Measurements from ENCODE around the gene KDM5C. TPM values are rescaled to one million over a fixed set of nuclear protein-coding genes. Genes with fewer than 3 reads are reported as not detected.

Gene KDM5C
- total RNA-seq, 1 experiment from 2014 or later = 128 TPM

DNA sequence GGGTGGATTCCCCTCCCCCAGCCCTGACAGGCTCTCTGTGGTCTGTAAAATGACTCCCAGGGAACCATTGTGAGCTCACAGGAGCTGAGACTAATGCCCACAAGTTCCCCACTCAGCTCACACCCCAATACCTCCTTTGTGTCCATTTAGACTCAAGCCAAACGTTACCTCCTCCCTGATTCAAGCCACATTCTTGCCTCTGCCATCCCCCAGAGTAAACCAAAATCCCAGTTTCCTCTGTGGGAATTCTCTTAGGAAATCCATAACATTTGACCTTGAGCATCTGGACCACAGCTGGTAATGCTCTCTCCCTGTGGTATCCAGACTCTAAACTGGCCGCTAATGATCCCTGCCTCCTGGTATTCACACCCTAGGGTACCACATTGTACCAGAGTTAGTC lies 26.3 kb upstream of the KDM5C start:
- DNase-seq (ENCODE audit: low spot score) = no peak

DNA sequence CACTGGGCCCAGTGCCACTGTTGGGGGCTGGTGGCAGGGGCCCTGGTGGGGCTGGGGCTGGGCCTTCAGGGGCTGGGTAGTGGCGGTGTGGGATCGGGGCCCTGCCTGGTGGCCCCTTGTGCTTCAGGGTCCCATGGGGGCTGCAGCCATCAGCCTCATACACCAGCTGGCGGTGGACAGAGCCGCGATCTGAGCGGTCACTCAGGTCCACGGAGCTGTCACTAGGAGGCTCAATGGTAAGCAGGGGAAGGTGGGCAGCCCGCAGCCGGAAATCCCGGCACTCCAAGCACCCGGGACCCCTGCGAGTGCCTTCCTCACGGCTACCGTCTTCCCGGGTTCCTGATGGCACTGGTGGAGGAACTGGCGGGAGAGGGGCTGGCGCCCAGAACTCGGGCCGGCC lies 25.5 kb upstream of the KDM5C start:
- DNase-seq (ENCODE audit: low spot score) = no peak

DNA sequence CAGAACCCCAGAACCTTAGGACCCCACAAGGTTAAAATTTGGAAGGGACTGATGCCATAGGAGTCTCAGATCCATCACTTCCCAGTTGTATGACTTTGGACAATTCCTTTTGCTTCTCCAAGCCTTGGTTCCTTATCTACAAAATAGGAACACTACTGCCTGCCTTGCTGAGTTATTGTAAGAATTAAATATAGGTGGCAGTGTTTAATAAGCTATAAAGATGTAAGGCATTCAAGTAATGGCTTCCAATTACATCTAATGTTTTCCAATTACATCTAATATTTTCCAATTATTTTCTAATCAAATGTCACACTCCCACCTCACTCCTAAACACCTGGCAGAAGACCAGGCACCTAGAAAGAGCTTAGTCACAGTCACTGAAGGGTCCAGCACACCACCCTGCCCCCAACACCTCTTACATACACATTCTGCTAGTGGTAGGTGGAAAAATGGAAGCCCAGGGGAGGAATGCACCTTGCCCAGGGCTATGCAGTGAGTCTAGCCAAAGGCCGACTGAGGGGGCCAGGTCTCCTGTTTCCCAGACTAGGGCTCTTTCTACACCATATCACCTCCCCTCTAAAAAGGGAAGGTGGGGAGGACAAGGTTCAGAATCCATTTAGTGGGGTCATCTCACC lies 24.5 kb upstream of the KDM5C start:
- no peak for DNase-seq (ENCODE audit: low spot score)

DNA sequence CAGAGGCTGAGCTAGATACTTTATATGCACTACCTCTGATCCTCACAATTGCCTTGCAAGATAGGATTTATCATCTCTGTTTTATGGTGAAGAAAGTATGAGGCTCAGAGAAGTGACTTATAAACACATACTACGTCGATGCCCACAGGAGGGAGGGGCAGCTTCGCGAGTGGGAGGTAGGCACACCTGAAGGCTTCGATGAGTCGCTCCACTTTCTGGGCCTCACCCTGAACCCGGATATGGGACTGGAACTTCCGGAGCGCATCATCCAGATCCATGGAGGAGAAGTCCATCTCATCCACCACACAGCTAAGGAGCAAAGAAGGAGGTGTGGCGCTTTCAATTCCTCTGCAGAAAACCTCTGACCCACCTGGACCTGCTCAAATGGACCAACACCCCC lies 22.9 kb upstream of the KDM5C start:
- no peak for DNase-seq (ENCODE audit: low spot score)

DNA sequence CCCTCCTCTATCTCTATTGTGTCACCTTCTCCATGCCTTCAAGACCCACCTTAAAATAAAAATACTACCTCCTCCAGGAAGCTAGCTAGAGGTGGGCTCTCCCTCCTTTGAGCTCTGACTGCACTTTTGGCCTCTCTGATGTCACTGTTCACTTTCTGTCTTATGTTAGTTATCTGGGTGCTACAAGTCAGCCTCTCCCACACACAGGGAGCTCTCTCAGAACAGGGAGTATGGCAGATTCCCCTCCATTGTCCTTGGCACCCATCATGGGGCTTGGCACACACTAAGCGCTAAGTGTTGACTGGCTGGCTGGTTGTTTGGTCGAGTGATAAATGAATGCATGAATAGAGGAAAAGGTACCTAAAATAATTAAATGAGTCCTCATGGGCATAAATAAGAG lies 21.2 kb upstream of the KDM5C start:
- no peak for DNase-seq (ENCODE audit: low spot score)

DNA sequence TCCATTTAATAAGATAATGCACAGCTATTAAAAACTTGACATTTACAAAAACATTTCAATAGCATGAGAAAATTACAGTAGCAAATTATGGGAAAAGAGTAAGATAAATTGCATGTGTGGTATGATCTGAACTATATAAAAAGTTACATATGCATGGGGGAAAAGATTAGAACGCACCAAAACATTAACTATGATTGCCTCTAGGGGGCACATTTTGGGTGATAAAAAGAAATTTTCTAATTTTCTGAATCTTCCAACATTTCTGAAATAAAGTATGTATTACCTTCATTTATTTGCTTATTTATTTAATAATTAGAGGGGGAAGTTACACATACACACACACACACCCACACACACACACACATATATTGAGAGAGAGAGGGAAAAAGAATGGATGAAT lies 19.6 kb upstream of the KDM5C start:
- no peak for DNase-seq (ENCODE audit: low spot score)

DNA sequence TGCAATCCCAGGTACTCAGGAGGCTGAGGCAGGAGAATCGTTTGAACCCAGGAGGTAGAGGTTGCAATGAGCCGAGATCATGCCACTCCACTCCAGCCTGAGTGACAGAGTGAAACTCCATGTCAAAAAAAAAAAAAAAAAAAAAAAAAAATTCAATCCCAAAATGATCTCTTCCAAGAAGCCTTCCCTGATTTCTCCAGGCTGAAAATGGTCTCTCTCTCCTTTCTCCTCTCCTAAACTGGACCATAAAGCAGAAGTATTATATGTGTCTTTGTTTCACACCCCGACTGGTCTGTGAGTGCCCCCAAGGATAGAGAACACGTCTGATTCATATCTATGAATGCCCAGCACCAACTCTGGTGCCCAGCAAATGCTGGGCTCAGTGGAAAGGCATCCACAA lies 17.3 kb upstream of the KDM5C start:
- DNase-seq (ENCODE audit: low spot score) = no peak

DNA sequence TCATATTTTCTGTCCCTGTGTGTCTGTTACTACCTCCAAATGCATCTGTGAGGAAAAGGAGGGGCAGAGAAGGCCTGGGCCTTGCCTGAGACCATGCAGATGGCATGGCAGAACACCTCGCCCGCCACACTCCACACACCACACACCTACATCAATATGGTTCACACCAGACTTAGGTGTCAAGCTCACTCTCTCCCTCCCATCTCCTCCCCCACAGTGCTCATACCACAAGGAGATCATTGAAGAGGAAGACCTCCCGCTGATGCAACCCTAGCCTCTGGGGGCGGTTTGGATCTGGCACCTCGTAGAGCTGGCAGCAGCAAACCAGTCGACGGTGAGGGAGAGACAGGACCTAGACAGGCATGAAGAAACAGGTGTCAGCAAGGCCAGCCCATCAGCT lies 16.6 kb upstream of the KDM5C start:
- no peak for DNase-seq (ENCODE audit: low spot score)

DNA sequence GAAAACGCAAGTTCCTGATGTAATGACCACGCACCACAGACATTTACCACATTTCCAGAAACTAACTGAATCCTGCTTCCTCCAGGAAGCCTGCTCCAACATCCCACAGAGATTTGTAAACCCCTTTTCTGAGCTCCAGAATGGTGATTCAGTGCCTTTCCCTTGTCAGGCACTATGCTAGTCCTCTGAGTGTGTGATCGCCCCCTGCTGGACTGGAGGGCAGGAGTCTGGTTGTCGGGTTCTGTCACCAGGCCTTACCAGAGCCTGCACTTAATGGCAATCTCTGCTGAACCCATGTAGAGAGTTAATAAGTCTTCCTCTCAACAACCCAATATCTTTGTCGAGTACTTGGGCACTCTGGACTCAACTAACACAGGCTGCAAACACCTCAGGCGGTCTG lies 14.5 kb upstream of the KDM5C start:
- peak; percentile 71 for DNase-seq (ENCODE audit: low spot score)

DNA sequence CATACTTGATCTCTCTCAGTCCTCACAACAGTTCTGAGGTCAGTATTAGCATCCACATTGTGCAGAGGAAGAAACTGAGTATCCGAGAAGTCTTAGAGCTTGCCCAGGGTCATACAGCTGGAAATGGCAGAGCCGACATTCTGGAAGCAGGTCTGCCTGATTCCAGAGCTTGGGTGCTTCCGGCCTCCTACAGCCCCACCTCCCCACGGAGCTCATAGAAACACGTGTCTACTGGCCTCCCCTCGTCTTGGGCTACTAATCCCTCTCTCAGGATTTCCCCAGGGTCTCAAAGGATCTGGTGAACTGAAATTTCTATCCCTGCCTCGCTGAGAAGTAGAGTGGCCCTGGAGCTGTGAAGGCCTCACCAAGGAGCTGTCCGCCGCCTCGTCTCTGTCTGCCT lies 12.0 kb upstream of the KDM5C start:
- DNase-seq (ENCODE audit: low spot score) = no peak

DNA sequence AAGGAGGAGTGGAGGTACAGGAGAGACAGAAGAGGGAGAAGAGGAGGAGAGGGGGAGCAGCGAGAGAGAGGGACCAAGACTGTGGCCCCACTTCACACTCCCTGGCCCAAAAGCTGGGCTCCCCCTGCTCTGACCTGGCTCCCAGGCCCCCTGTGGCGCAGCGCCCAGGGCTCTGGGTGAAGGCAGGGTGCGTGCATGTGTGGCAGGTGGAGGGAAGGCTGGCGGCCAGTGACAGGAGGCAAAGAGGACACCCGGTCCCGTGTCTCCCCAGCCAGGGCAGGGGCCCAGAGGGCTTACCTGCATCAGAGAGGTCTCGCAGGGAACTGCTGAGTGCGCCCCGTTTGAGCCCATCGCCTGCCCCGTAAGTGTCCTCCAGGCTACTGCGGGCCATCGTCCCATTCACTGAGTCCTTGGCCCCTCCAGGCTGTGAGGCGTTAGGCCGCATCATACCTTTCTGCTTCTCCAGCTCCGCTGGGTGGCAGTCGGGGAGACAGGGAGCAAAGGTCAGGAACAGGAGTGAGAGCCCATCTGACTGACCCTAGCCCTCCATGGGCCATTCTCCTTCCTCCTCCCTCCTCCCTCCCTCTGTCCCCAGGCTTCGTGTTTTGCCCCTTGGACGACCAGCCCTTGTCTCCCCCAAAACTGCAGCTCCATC lies 11.1 kb upstream of the KDM5C start:
- no peak for DNase-seq (ENCODE audit: low spot score)

DNA sequence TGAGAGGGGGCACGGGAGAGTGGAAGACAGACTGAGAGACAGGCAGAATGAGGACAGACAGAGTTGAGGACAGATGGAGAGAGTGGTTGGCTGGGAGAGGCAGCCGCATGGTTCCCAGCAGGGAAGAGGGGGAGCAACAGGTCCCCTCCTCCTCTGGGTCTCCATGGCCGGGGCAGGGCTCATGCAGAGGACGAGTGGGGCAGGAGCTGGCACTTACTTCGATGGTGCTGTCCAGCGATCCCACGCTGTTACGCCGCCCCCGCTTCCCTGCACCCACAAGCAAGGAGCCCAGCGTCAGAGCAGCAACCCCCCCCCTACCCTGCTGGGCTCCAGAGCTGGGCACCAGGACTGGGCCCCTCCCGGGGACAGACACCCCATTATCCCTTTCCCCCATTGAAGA lies 10.6 kb upstream of the KDM5C start:
- no peak for DNase-seq (ENCODE audit: low spot score)

DNA sequence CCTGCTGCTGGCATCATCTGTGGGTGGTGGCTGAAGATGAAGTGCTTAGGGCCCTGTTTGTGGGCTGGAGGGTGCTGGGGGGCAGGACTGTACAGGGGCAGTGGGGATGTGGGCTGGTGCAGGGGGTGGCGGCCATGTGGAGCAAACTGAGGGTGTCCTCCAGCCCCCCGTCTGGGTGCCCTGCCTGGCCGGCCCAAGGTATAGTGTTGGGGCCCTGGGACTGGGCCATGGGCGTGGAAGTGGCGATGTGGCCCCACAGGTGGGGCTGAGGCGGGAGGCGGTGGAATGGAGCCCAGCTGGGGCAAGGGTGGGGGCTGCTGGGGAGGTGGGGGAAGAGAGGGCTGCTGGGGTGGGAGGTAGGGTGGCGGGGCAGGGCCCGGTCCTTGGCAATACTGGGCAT lies 9.5 kb upstream of the KDM5C start:
- DNase-seq (ENCODE audit: low spot score) = no peak

DNA sequence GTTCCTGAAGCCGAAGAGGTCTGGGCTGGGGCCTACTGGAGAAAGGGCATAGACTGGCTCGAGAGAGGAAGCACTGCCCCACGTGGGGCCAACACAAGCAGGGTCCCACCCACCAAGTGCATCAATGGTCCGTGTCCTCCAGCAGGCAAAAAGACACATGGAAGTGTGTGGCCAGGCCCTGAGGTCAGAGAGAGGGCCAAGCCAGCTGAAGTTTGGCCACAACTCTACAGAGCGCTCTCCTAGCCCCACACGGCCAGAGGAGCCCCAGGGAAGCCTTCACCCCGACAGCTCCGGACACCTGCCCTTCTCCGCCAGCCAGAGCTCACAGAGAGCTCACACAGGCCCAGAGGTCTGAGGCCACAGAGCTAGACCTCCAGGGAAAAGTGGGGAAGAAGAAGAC lies 8.5 kb upstream of the KDM5C start:
- no peak for DNase-seq (ENCODE audit: low spot score)

DNA sequence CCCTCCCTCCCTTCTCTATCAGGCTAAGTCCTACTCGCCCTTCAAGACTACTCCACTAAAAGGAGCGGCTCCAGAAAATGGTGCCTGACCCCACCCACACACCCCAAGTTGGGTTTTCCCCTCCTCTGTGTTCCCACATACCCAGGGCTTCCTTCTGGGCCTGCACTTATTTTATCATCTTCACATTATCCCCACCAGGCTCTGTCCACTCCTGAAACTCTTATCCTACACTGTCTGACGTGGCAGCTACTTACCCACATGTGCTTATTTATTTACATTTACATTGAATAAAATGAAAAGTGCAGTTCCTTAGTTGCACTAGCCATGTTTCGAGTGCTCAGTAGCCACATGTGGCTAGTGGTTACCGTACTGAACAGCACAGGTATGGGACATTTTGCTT lies 5.1 kb upstream of the KDM5C start:
- DNase-seq (ENCODE audit: low spot score) = no peak

DNA sequence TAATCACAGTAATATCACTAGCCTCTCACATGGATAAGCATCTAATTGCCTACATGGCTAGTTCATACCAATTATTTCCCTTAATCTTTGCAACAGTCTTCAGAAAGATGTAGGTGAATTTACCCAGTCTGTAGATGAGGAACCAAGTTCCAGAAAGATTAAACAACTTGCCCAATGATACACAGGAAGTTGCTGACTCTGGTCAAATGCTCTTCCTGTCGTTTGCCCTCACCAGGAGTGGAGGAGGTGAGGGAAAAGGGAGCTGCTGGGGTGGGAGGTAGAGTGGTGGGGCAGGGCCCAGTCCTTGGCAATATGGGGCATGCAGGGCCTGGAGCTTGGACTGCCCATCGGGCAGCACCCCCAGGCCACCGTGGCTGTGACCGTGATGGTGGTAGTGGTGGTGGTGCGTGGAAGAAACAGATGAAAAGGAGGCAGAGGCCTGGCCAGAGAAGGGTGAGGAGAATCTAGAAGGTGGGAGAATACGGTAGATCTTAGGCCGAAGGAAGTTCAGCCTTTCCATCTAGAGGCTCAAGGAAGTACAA lies 2.3 kb upstream of the KDM5C start:
- DNase-seq (ENCODE audit: low spot score) = no peak

DNA sequence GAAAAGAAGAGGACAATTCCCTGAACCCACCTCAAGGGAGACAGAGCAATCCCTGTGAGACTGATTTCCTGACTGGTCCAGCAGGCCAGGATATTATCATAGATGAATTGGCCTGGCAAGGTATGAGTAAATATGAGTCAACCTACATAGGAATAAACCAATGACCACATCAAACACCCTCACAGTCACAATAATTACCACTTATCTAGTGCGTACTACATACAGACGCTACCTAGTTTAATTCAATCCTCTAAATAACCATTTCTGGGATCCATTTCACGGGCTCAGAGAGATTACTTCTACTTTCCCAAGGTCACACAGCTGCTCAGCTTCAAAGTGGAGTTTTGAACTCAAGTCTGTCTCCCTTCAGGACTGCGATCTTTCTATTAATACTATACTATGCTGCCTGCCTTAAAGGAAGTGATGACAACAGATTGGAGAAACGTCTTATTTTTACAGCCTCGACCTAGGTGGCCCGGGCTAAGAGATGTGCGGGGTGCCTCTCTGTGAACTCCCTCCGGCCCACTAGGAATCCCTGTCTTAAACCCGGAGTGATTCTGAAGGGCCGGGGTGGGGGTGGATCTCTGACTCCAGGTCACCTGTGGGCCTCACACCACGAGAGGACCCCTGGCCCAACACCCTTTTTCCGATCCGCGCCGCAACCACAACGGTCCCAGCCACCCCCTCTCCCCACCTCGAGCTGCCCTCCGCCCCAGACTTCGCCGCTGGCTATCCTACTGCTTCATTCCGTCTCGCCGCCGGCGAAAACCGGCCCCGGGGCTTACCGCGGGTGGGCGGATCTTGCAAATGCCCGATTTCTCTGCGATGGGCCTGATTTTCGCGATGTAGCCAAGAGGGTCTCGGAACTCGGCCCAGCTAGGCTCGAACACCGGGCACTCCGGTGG lies 800 bp downstream of the KDM5C start:
- peak; percentile 45 for DNase-seq (ENCODE audit: low spot score)

DNA sequence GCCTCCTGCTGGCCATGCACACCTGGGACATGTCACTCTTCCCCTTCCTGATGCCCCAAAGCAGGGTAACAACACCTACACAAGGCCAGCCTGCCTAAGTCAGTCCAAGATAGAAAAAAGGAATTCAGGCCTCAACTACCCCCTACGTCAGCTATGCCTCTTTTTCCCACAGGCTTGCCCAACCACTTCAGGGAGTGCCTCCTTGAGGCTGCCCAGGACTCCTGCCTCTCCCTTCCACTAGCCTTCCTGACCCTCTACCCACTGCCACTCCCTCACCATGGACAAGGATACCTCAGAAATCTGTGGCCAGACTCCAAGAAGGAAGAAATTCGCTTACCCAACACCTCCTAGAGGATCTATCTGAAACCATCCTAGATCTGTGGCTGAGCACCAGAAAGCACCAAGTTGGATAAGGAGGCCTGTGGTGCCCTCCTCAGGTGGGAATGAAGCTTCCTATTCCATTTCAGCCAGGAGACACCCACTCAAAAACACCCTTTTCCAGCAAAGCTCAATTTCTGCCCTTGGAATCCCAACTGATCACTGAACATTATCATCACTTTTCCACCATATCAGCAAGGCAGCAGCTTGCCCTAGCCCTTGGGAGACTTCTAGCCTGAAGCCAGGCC lies 1.8 kb downstream of the KDM5C start:
- peak; percentile 18 for DNase-seq (ENCODE audit: low spot score)

DNA sequence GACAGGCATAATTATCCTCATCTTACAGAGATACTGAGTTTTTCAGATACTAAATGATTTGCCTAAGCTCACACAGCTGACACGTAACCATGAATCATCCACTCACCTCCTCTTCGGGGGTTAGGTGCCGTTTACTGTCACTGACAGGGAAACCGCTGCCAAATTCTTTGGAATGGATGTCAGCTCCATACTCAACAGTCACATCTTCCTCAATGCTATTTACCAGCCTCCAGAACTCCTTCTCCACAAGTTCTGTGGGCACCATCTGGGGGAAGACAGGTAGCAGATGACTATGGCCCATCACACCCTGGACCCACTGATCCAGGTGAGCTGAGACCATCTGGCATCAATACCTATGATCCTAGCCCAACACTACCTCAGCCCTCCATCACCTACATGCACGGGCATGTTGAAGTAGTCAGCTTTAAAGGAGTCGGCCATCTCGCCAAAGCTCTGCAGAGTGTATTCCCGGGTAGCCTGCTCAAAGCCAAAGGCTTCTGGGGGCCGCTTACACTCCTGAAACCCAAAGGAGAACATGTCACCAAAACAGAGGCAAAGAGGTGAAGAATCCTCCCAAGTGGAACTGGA lies 13.5 kb downstream of the KDM5C start:
- no peak for DNase-seq (ENCODE audit: low spot score)

DNA sequence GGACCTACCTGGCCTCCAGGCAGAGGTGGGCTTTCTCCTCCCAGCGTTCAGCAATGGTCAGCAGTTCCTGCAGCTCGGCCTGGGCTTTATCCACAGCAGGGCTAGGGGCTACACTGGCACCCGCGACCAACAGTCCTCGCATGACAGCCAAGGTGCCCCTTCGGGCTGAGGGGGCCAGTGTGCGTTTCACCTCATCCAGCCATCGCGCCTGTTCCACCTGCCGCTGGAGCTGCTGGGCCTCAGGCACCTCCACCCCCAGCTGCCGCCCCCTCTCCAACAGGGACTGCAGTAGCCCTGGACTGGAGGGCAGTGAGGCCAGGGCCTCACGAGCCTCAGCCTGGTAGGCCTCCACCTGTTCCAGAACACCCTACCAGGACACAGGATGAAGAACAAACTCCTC lies 28.3 kb downstream of the KDM5C start:
- no peak for DNase-seq (ENCODE audit: low spot score)

DNA sequence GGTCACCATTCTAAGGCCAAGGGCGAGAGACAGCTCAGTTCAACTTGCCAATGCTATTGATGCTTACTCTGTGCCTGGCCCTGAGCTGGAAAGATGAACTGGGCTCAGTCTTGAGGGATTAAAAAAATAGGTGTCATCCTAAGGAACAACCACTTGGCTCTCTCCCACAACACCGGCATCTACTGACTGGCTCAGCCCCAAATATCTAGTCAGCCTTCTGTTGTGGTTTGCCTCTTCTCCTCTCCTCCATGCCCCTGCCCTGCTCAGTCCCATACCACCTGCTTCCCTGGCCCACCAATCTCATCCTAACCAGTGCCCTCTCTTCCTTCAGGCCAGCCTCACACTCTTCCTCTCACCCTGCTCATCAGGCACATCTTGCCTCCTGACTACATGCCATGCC lies 29.6 kb downstream of the KDM5C start:
- no peak for DNase-seq (ENCODE audit: low spot score)

DNA sequence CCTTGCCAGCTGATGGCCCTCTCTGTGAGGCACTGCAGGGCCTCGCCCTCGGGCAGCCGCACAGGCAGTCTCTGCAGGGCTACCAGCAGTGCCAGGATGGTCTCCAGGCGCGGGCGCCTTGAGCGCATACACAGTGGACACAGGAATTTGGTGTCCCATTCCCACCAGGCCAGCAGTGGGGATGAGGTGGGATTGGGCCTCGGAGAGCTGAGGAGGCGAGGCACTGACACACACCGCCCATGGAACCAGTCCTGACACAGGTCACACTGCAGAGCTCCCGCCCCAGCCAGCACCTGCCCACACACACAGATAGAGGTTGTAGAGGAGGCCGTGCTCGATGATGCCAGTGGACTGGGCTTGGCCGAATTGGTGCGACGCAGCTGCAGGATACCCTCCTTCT lies 30.7 kb downstream of the KDM5C start:
- DNase-seq (ENCODE audit: low spot score) = no peak
